IPS-18a (cell line): Measurements from ENCODE around the gene BABAM2.

Experiments used
- H3K27ac ChIP-seq: one replicate; pipeline ENCODE4 v1.5.1; 2013; ENCODE audit warnings: low read length
- H3K27me3 ChIP-seq: one replicate; pipeline ENCODE4 v1.6.1; 2013; ENCODE audit warnings: mild to moderate bottlenecking, low read length; ENCODE audit not compliant: control insufficient read depth, insufficient read depth
- H3K36me3 ChIP-seq: one replicate; pipeline ENCODE4 v1.6.1; 2013; ENCODE audit warnings: low read depth, low read length; ENCODE audit not compliant: control insufficient read depth
- H3K4me1 ChIP-seq: one replicate; pipeline ENCODE4 v1.6.1; 2013; ENCODE audit warnings: low read depth, low read length; ENCODE audit not compliant: control insufficient read depth
- H3K4me3 ChIP-seq: one replicate; pipeline ENCODE4 v1.5.1; 2013; ENCODE audit warnings: low read length
- H3K9ac ChIP-seq: one replicate; pipeline ENCODE4 v1.6.1; 2013; ENCODE audit warnings: mild to moderate bottlenecking, low read length, moderate library complexity
- H3K9me3 ChIP-seq: one replicate; pipeline ENCODE4 v1.6.1; 2013; ENCODE audit warnings: low read depth, low read length; ENCODE audit not compliant: control insufficient read depth

The BABAM2 gene

GRCh38 chr2:28038722-28039121, 148.2 kb downstream of the BABAM2 start:
- Histone ChIP-seq H3K4me1 (peaks cover 5% of the 10 kb centered on the region), H3K27ac (no peak overlapping the region), H3K27me3 (no peaks in the 10 kb centered on the region), H3K36me3 (no peaks in the 10 kb centered on the region), H3K4me3 (no peak overlapping the region), H3K9me3 (no peaks in the 10 kb centered on the region), H3K9ac (no peak overlapping the region)

- Histone ChIP-seq H3K27ac (no peak overlapping the region), H3K9ac (no peak overlapping the region), H3K9me3 (no peaks in the 10 kb centered on the region), H3K4me3 (no peak overlapping the region), H3K36me3 (no peaks in the 10 kb centered on the region), H3K27me3 (no peaks in the 10 kb centered on the region), H3K4me1 (no peaks in the 10 kb centered on the region)
These were observed 155.3 kb downstream of the BABAM2 start for GRCh38 chr2:28045676-28046351.

DNA sequence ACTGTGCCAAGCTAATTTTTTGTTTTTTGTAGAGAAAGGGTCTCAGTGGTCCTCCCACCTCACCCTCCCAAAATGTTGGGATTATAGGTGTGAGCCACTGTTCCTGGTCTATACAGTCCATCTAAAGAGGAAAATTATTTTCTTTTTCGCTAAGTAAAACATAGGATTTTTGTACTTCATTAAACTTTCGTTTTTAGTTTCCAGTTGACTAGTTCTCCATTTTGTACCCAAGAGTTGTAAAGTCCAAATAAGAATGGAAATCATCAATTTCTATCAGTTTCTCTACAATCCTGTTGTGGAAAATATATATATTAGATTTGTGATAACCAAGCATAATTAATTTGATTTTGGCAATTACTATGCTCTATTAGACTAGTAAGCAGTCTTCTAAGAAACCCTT, 156.4 kb downstream of the BABAM2 start:
- Histone ChIP-seq H3K9ac (no peak overlapping the region), H3K4me1 (no peaks in the 10 kb centered on the region), H3K4me3 (no peak overlapping the region), H3K9me3 (no peaks in the 10 kb centered on the region), H3K36me3 (no peaks in the 10 kb centered on the region), H3K27me3 (no peaks in the 10 kb centered on the region), H3K27ac (no peak overlapping the region)

GRCh38 chr2:28047681-28048080, 157.2 kb downstream of the BABAM2 start:
- Histone ChIP-seq H3K36me3 (no peaks in the 10 kb centered on the region), H3K9me3 (no peaks in the 10 kb centered on the region), H3K27ac (no peak overlapping the region), H3K4me1 (no peaks in the 10 kb centered on the region), H3K4me3 (no peak overlapping the region), H3K27me3 (no peaks in the 10 kb centered on the region), H3K9ac (no peak overlapping the region)

GRCh38 chr2:28048341-28048740, 157.8 kb downstream of the BABAM2 start:
- Histone ChIP-seq H3K4me3 (no peak overlapping the region), H3K9me3 (no peaks in the 10 kb centered on the region), H3K9ac (no peak overlapping the region), H3K36me3 (no peaks in the 10 kb centered on the region), H3K27ac (no peak overlapping the region), H3K27me3 (no peaks in the 10 kb centered on the region), H3K4me1 (no peaks in the 10 kb centered on the region)

GRCh38 chr2:28049416-28049815, 158.9 kb downstream of the BABAM2 start:
- Histone ChIP-seq H3K27me3 (no peaks in the 10 kb centered on the region), H3K9ac (no peak overlapping the region), H3K27ac (no peak overlapping the region), H3K4me1 (no peaks in the 10 kb centered on the region), H3K36me3 (no peaks in the 10 kb centered on the region), H3K9me3 (no peaks in the 10 kb centered on the region), H3K4me3 (no peak overlapping the region)

DNA sequence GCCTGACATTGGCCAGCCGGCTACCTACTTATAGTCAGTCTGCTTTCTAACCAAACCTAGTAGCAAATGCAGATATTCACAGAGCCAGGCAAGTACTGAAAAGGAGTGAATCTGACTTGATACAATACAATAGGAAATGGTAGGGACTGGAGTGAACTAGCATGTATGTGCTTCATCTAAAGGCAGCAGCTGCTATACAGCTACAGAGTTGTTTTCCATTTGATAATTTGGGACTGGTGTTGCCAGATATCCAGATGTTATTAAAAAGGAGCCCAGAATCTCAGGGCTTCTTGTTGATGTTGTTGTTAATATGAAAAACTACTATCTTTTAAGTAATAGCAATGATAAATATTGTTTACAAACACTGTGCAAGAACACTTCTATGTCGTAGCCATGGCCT, 159.4 kb downstream of the BABAM2 start:
- H3K9me3 ChIP-seq: no peaks in the 10 kb centered on the region
- H3K36me3 ChIP-seq: no peaks in the 10 kb centered on the region
- no peak overlapping the region for H3K4me3 ChIP-seq
- H3K27ac ChIP-seq: no peak overlapping the region
- no peaks in the 10 kb centered on the region for H3K27me3 ChIP-seq
- H3K9ac ChIP-seq: no peak overlapping the region
- H3K4me1 ChIP-seq: no peaks in the 10 kb centered on the region

DNA sequence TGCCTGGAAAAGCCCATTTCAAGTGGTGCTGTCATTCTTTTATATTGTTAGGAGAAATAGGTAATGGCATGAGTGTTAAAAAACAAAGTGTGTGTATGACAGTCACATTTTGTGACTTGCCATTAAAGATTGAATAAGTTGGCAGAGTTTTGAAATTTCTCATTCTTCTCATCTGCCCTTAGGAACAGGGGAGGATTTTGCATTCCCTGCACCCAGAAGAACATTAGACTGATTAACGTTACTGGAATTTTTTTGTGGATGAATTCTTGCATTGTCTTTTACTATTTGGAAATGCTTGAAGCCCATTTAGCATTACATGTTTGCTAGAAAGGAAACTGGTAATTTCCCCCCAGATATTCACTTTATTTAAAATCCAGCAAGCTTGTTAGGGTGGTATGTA, 162.2 kb downstream of the BABAM2 start:
- no peak overlapping the region for H3K9ac ChIP-seq
- no peaks in the 10 kb centered on the region for H3K36me3 ChIP-seq
- H3K27ac ChIP-seq: no peak overlapping the region
- no peaks in the 10 kb centered on the region for H3K9me3 ChIP-seq
- no peaks in the 10 kb centered on the region for H3K4me1 ChIP-seq
- H3K4me3 ChIP-seq: no peak overlapping the region
- H3K27me3 ChIP-seq: no peaks in the 10 kb centered on the region

DNA sequence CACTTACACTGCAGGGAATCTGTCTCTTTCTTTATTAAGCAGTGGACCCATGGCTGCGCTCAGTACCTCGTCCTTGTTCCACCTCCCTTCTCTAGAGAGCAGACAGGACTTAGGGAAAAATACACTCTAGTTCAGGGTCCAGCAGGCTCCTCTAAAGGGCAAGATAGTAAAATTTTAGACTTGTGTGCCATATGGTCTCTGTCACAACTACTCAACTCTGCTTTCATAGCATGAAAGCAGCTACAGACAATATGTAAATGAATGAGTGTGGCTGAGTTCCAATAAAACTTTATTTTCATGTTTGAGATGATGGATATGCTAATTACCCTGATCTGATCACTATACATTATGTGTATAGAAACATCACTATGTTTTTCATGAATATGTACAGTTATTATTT, 163.1 kb downstream of the BABAM2 start:
- H3K27ac ChIP-seq: no peak overlapping the region
- H3K9me3 ChIP-seq: no peaks in the 10 kb centered on the region
- no peak overlapping the region for H3K4me3 ChIP-seq
- no peaks in the 10 kb centered on the region for H3K4me1 ChIP-seq
- H3K9ac ChIP-seq: no peak overlapping the region
- H3K27me3 ChIP-seq: no peaks in the 10 kb centered on the region
- H3K36me3 ChIP-seq: no peaks in the 10 kb centered on the region

GRCh38 chr2:28054916-28055315, 164.4 kb downstream of the BABAM2 start:
- H3K4me1 ChIP-seq: no peaks in the 10 kb centered on the region
- no peak overlapping the region for H3K27ac ChIP-seq
- H3K36me3 ChIP-seq: no peaks in the 10 kb centered on the region
- no peak overlapping the region for H3K9ac ChIP-seq
- H3K27me3 ChIP-seq: no peaks in the 10 kb centered on the region
- no peaks in the 10 kb centered on the region for H3K9me3 ChIP-seq
- no peak overlapping the region for H3K4me3 ChIP-seq

- Histone ChIP-seq H3K9me3 (no peaks in the 10 kb centered on the region), H3K4me3 (no peak overlapping the region), H3K27me3 (no peaks in the 10 kb centered on the region), H3K4me1 (no peaks in the 10 kb centered on the region), H3K9ac (no peak overlapping the region), H3K27ac (no peak overlapping the region), H3K36me3 (no peaks in the 10 kb centered on the region)
These were observed 164.9 kb downstream of the BABAM2 start for GRCh38 chr2:28055325-28055970.

DNA sequence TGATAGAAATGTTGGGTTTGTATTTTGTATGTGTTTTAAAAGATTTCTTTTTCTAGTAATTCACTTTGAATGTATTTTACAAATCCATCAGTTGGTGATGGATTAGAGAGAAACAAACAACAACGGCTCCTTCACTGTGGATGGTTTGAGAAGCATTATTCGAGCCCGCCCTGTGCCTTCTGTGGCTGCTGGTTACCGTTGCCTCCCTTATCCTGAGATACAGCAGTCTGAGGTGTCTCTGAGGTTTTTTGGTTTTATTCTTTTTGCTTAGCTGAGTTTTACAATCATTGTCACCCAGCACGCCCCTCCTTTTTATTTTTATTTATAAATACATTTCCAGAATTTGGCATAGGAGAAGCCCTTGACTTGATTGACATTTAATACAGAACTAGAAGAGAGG, 168.3 kb downstream of the BABAM2 start:
- no peaks in the 10 kb centered on the region for H3K9me3 ChIP-seq

More for the DNA sequence above, 168.3 kb downstream of the BABAM2 start:
- H3K27me3 ChIP-seq: no peaks in the 10 kb centered on the region
- no peaks in the 10 kb centered on the region for H3K4me1 ChIP-seq
- H3K27ac ChIP-seq: no peak overlapping the region
- H3K9ac ChIP-seq: no peak overlapping the region
- H3K36me3 ChIP-seq: no peaks in the 10 kb centered on the region
- H3K4me3 ChIP-seq: no peak overlapping the region
